Stimulated activated CD8-positive, alpha-beta memory T cell treated with anti-CD3 and anti-CD28 coated beads, Interleukin-4, amount 100 ng/mL, for 24 hours (primary cell): Measurements from ENCODE around the gene CMC1.

Source experiments
- DNase-seq: peaks from one replicate; pipeline ENCODE4 v3.0.0-alpha.2; 2020; ENCODE audit warnings: low read depth

Gene CMC1

DNA sequence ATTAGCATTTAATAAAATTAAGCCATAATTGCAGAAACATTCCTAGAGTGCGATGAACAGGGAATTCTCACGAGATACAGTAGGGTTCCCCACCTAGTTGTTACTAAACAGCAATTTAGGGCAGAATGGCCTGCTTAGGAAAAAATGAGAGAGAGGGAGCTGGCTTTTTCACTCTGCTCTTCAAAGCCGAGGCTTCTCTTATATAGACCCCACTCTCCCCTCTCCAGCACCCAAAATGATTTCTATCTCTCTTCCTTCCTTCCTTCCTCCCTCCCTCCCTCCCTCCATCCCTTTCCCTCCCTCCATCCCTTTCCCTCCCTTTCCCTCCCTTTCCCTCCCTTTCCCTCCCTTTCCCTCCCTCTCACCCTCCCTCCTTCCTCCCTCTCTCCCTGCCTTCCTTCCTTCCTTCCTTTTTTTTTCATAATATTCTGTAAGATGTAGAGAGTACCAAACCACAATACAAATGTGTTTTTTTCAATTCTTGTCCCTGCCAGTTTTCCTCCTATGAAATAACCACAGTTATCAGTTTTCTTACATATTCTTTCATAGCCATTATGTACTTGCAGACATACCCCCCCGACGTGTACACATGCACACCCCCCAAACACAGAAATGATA is 59.0 kb downstream of the CMC1 start:
- no peak for DNase-seq

DNA sequence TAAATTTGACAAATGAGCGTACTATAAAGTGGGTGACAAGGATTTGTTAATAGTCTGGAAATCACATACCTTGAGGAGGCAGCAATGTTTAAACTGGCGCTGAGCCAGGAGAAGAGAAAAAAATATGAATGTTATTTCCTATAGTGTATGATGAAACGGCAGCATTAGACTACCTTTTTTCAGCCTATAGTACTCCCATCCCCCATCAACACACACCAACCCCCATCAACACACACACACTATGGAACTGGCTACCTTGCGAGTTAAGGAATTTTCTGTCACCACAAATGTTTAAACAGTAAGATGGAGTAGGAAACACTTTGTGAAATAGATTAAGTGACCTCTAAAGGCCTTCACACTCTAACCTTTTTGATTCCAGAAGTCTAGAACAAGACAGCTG is 60.3 kb downstream of the CMC1 start:
- DNase-seq, result no peak

DNA sequence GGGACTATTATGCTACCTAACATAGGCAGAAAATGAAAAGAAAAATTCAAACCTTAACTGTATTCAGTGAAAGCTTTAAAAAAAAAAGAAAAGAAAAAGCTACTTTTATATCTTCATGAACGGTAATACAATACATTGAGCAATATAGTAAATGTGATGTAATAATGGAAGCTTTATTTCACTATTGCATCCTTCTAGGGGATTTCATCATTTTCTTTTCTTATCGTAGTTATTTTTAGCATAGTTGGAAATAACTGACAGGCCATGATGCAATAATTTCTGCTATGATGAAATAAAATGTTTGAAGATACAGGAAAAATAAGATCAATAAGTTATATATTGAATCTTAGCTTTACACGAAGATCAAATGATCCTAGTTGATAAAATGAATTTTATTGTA is 66.8 kb downstream of the CMC1 start:
- no peak for DNase-seq

DNA sequence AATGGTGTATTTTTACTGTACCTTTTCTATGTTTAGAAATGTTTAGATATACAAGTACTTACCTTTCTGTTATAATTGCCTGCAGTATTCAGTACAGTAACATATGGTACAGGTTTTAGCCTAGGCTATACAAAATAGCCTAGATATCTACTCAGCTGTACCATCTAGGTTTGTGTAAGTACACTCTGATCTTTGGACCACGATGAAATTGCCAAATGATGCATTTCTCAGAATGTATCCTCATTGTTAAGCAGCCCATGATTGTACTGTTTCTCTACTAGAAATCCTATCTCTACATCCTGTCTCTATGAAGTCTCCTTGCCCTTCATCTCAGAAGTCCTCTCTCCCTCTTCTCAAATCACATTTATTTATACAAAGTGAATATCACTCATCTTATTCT is 74.3 kb downstream of the CMC1 start:
- DNase-seq, result no peak

DNA sequence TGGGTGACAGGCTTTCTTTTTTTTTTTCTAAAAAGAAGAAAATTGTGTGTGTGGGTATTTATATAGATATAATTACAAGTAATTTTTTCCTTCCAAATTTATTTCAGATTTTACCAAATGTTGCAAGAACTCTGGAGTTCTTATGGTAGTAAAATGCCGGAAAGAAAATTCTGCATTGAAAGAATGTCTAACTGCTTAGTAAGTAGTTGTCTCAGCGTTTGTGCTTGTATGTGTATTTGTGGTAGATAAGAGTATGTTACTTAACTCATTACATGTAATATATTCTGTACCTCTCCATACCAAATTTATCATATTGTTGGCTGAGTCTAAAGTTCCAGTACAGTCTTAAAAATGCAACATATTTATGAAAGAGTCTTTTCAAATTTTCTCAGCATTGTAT is 74.8 kb downstream of the CMC1 start:
- no peak for DNase-seq

DNA sequence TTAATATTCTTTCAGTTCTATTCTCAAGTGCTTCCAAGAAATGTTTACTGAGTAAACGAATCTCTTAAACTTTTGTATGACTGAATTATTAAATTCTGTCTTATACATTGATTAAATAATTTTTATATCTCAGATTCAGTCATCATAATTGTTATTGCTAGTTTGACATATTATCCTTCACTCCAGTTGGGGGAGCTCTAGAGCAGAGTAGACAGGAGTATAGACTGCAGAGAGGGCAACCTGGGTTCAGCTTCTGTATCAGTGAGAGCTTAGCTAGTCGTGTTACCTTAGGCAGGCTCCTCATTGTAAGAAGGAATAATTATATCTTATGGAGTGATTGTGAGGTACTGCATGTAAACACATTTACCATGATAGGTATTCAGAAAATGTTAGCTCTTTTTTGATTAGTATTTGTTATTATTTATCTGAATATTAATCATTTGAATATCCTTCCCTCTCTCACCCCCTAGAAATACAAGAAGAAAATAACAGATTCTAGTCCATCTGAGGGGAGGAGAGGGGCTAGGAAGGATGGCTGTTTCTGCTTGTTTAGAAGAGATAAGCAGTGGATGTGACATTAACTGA is 76.1 kb downstream of the CMC1 start:
- no peak for DNase-seq

DNA sequence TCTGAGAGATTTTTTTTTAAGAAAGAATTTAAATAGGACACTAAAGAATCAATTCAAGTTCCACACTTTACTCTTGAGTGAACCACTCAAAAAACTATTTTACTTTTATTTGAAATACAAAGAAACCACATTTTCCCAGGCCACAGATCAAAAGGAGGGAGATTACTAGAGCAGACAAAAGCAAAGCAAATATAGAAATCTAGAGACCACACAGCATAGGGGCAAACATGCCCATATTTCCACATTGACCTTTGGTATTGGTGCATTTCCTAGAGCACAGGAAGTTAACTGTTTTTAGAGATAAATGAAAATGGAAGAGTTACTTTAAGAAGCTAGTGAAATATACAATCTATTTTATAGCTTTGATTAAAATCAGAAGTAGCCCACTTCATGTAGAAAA is 79.6 kb downstream of the CMC1 start:
- DNase-seq, result no peak

DNA sequence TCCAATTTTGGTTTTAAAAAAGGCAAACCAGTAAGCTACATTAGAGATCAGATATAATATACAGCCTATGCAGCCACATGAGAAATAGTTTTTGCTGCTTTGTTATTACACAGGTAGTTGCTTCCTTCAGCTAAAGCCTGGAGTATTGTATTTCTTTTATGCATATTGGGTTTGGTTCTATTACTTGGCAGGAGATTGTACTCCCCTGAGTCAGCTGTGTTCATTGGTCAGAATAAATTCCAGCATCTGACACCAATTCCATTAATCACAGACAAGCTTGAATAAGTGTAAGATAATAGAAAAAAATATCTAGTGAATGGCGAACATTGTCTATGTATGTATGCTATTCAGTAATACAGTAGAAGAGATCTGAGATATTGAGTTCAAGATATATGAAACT is 81.0 kb downstream of the CMC1 start:
- no peak for DNase-seq

DNA sequence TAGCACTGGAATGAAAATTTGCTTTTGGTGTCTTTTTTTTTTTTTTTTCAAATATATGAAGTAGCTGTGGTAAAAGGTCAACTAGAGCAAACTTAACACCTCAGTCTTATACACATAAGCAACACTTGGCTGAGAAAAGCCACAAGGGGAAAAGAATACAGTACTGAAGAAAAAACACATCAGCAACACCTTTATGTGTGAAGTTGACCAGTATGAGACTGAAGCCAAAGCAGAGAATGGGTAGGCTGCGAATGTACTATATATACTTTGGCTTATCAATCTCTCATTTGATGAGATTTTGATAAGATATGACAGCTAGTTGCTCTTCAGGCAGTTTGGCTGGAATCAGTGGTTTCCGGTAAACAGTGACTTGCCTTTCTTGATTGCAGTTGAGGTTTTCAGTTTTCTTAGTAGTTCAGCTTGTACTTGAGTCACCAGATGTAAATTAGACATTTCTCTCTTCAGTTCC is 85.1 kb downstream of the CMC1 start:
- DNase-seq, result no peak

DNA sequence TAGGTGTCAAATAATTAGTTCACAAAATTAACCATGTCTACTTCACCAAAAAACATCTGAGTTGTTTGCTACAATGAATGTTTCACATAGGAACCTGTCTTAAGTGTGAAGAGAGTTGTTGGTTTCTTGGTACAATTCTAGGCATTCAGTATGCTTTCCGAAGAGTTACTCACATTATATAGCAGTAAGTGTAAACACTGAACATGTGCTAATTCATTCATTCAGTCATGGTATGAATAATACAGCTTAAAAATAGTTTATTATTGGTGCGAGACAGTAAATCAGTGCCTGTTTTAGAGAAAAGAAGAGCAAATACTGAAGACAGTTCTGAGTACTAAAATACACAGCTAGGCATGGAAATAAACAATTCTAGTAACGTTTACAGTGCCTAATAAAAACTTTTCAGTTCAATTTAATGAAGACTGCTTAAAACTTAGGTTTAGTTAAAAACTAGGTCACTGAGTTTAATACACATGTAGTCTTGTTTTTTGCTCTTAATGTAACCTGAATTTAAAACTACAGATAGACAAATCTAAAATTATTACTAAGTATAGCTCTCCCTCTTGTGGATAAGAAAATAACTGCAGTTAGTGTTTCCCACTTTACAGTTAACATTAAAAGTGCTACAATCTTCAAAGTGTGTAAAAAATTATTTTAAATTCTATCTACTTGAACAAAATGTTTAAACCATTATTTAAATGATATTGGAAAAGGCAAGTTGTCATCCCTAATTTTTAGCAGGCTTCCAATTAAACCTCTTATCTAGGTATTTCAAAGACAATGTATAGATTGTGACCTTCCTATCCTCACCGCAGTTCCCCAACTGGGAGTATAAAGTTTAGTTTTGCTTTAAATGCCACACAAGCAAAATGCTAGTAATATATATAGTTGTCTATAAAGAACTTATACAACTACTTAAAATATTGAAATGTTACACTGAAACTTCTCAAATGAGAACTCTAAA is 87.1 kb downstream of the CMC1 start:
- no peak for DNase-seq

DNA sequence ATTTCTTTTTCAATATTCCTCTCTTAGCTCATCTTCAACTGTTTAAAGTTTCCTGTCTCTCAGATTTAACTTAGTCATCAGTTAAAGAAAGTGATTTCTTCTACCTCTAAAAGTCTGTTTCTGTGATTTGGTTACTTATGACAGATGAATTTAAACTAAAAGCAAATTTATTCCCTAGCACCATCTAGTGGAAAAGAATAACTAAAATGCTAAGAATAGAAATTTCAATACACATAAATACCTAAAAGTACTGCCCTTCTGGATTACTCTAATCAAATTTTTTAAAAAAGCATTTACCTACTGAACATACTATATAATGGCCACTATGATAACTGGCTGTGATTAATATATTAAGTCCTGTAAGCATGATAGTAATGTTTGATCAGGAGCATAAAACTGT is 93.1 kb downstream of the CMC1 start:
- DNase-seq, result no peak

DNA sequence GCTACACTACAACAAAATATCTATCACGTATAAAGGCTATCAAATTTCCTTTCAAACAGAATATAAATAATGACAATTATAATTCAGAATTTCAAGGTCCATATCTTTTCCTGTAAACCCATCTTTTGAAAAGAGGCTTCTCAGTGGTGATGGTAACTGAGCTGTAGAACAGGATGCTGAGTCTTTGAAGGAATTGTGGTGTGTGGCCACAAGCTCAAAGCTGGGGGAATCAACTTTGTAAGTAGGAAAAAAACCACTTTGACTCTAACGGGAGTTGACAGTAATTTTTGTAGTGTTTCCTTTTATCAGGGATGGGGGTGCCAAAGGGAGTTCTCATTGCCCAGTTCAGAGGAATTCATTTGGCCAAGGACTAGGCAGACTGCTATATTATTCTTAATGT is 93.8 kb downstream of the CMC1 start:
- no peak for DNase-seq

DNA sequence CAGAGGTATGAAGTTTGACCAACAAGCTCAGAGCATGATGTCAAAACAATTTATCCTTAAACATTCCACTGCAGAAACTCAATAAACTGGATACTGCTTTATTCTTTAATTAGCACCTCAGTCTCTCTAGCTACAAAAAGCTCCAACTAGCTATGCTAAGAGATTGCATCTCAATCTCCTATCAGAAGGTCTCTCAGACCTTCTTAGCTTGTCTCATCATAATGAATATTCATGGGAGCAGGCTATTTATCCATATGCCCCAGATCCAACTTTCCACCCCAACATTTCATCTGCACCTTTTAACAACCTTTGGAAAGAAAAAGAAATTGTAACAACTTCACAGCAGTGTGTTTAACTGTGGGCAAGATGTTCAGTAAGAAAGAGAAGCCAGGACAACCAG is 95.8 kb downstream of the CMC1 start:
- no peak for DNase-seq

DNA sequence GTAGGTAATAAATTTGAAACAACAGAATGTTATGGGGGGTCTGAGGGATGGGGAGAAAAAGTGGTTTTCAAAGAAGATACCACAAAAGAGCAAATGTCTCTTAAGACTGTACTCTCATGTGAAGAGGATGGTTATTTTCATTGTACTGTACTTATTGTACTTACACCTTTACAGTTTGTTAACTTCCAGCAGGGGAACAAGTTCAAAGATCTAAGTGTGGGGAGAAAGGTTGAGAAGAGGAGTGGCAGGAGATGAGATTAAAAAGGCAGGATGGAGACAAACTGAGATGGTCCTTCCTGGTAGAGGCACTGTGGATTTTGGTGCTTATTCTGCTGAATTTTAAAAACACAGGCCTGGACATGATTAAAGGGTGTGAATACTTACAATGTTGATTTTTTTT is 101.7 kb downstream of the CMC1 start:
- no peak for DNase-seq

DNA sequence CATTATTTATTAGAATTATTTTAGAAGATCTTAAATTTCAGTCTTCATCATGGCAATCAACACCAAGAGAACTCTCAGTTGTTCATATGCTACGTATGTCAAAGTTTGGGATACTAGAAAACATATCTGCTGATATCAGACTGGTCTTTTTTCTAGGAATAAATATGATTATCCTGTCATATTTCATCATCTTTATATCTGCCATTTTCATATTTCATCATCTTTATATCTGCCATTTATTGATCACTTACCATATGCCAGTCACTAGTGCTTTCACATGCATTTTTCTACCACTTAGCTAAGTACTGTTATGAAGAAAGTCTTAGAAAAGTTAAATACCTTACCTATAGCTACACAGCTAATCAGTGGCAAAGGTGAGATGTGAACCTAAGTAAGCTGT is 104.3 kb downstream of the CMC1 start:
- no peak for DNase-seq

DNA sequence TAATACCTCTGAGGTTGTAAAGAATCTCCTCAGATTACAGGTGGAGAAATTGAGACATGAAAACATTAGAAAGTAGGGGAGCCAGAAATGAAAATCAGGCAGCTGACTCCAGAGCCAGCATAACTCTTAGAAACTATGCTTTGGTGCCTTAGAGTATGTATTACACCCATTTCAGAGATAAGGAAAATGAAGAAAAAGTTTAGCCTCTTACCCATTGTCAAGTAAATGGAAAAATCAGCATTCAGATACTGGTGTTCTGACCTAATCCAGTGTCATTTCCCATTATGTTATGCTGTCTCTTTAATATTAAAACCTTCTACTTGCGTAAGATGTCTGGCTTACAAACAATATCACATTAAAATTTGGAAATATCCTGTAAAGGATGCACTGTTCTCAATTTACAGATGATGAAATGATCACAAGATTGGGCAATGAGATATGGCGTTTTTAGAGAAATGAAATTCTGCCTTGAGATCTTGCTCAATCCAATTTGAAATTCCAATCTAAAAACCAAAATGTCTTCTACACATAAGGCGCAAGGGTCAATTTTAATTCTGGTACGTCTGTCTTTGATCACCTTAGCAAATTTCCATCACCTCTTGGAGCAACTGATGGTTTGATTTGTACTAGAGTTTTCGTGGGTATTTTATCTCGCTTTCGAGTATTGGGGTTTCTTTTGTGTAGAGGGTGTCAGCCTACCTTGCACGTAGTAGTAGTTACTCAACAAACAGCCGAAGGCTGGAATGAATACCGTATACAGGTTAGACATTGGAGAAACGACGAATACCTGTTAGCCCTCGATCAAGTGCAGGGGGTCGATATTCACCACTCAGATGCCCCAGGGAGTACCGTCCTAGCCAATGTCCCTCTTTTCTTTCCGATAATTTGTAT is 106.2 kb downstream of the CMC1 start:
- no peak for DNase-seq

DNA sequence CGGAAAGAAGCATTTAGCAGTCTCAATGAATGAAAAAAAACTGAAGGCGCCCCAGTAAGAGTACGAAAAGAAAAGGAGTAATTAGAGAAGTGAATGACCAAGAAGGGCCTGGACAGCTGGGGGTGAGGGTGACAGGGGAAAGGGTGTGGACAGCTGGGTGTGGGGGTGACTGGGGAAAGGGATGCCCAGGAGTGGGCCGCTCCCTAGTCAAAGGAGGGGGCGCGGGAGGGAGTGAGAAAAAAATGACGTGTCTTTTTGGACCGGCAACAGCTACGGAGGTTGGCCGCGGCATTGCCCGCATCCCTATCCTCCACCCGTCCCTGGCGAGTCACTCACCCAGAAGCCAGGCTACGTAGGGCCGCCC is 106.8 kb downstream of the CMC1 start:
- no peak for DNase-seq

DNA sequence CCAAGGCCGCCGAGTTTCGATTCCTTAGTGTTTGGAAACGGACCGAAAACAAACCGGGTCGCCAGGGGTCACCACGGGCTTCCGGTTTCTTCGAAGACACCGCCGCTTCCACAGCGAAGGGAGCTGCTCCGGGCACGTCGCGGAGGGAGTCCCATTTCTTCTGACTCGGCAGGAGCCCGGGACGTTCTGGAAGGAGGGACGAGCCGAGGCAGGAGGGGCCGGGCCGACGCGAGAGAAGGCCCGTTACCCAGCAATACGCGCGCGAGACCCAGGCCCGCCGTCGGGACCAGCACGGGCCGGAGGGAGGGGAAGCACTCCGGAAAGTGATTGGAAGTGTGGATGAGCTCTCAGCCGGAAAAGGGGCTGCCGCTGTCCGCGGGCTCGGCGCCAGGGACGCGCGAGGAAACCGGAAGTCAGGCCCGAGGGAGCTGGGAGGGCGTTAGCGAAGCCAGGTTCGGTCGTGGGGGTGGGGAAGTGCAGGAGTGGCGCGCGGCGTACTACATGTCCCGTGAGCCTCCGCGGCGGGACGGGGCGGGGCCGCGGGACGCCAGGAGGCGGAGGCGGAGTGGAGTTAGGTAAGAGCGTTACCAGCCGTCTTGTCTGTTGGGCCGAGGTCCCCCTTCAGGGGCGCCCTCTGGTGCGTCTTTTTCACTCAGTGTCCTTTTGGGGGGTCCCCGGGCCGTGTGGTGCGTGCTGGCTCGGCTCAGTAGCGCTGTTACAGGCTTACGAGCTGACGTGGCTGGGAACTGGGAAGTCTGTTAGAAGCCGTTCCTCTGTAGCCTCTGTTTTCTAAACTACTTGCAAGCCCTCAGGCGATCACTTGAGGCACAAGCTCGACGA is 107.4 kb downstream of the CMC1 start, which contains the start of the genes AZI2 and ZCWPW2:
Gene AZI2 (minus strand): TSS at position 196 of the 840 bp plus-strand sequence. CDS start 8,207 bp downstream, outside the sequence.
Gene ZCWPW2 (plus strand): TSS at position 93 of the 840 bp plus-strand sequence. CDS start 64,348 bp downstream, outside the sequence.
- DNase-seq, result peak; percentile 89

DNA sequence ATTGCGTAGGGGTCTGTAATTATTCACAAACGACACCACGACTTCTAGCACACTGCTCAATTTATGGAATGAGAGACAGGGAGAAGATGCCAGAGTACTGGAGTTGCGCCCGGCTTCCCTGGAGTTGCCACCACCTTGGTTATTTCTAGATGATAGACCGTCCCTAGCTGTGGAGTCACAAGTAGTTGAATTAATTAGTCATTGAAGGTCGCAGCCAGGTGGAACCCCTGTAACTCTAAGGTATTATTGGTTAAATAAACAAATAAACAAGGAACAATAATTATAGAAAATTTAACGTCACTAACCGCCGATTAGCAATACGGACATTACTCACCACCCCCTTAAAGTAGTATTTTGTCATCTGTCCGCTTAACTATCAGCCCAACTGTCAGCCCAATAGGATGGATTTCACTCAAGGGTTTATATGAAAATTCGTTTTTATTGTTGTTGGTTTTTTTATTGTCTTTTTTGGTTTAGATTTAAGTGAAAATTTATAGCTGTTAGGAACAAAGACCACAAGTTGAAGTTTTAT is 108.1 kb downstream of the CMC1 start:
- no peak for DNase-seq
